ENCODE data around the gene MRPS21. TPM values are rescaled to one million over a fixed set of nuclear protein-coding genes. Genes with fewer than 3 reads are reported as not detected.
A peak's percentile ranks its signal among the peaks of the same experiment; 100 is the strongest.

The MRPS21 gene
- 28.7 and 30.7 TPM in 2 replicates for total RNA-seq

DNA sequence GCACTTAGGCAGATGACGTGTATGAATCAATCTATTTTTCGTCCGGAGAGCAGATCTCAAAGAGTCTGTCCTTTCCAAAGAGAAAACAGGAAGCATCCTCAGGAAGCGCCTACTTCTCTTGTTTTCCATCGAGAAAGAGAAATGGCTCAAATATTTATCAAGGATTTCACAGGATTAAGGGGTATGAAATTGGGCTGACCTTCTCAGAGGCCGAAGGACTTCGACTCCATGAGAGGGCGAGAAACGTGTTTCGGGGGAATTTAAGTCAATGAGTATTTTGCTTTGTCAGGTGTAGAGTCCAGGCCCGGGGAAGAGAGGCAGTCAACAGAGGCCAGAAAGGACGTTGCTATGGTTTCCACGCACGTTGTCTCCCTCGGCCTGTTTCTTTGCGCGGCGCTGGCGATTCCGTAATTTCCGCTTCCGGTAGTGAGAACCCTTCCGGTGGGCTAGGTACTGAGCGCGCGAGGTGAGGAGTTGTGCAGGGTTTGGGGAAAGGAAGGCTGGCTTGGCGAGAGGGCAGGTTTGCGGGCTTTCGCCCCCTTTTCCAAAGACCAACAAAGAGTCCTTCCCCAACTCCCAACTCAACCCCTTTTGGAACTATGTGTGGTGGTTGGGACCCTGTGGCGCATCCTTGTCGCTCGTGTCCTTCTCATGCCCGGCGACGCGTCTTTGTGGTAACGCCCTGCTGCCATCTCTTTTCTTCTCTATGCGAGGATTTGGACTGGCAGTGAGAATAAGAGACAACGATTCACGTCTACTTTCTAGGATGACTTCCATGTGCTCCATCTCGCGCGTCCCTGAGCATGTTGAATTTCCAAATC is at the start of gene MRPS21:
TSS of gene MRPS21 (plus strand) at position 429 of the 821 bp plus-strand sequence. CDS start 506 bp downstream, outside the sequence.
- H3K4me3 ChIP-seq (ENCODE audit: low read depth, low read length) = peak within 1 kb of the TSS; percentile 91
- peak; percentile 89 for DNase-seq (ENCODE audit: low read depth)
- TF ChIP-seq, protein P1, sequence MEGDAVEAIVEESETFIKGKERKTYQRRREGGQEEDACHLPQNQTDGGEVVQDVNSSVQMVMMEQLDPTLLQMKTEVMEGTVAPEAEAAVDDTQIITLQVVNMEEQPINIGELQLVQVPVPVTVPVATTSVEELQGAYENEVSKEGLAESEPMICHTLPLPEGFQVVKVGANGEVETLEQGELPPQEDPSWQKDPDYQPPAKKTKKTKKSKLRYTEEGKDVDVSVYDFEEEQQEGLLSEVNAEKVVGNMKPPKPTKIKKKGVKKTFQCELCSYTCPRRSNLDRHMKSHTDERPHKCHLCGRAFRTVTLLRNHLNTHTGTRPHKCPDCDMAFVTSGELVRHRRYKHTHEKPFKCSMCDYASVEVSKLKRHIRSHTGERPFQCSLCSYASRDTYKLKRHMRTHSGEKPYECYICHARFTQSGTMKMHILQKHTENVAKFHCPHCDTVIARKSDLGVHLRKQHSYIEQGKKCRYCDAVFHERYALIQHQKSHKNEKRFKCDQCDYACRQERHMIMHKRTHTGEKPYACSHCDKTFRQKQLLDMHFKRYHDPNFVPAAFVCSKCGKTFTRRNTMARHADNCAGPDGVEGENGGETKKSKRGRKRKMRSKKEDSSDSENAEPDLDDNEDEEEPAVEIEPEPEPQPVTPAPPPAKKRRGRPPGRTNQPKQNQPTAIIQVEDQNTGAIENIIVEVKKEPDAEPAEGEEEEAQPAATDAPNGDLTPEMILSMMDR (IDR thresholded peaks at IDR 0.05; ENCODE audit: insufficient read depth, low read depth, low read length) = no peak

DNA sequence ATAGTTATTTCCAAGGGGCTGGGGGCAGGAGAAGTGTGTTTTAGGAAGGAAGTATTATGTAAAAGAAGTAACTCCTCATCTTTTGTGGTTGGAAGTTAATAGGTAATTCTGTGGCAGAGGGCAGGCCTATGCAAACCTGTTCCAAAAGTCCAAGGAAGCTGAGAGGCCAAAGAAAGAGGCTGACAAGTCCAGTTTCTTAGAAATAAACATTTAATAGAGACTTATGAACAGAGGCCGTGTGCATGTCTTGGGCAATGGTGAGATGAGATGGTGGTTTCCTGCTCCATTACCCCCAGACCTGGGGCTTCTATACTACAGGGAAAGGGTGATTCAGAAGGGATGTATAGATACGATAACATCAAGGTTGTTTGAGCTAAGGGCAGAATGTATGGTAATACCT is 43.7 kb upstream of the MRPS21 start:
- DNase-seq (ENCODE audit: low read depth) = no peak
- H3K4me3 ChIP-seq (ENCODE audit: low read depth, low read length) = no peak overlapping the region
- TF ChIP-seq, protein P1 (IDR thresholded peaks at IDR 0.05; ENCODE audit: insufficient read depth, low read depth, low read length) = no peak

DNA sequence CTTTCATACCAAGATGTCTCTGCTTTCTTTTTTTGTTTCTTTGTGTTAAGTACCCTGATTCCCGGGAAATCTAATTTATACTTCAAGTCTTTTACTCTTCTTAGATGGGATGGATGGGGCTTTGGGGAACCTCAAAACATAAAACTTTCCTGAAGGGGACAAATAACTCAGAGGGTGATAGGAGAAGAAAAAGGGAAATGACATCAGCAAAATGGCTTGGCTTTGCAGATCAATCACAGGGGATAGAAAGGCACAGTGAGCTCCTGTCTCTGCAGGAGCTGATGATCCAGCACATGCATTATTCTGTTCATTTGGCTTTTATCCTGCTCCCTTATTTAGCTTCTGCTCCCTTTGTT is 37.5 kb upstream of the MRPS21 start:
- no peak for DNase-seq (ENCODE audit: low read depth)
- TF ChIP-seq, protein P1 (IDR thresholded peaks at IDR 0.05; ENCODE audit: insufficient read depth, low read depth, low read length) = no peak
- no peak overlapping the region for H3K4me3 ChIP-seq (ENCODE audit: low read depth, low read length)

DNA sequence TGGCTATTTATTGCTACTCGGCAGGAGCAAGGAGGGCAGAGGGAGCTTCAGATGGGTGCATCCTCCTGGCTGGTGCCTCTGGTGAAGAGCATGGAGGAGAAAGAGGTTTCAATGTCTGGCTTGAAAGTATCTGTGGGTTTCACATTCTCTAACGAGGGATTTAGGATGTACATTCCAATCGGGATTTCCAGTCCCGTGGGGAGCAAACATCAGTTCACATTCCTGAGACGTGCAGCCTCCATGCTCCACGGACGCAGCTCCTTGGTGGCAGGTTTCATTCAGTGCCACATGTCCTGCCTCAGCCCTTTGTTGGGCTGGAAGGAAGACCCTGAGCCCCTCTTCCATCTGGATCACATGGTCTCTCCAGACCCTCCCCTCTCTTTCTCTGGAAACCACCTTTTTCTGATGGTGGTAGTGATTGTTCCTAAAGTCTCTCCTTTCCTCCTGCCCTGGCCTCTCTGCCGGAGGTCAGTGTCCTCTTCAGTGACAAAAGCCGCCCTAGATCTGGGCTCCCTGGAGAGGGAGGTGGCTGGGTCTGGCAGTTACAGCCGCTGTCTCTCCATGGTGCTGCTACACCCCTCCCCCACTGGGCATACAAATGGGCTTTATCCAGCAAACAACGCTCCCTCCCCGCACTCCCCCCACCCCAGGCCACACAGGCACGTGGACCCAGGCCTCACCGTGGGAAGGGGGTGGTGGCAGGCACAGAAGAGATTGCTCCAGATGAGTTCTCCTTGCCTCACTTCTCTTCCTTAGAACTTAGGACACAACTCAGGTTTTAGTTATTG is 36.9 kb upstream of the MRPS21 start:
- TF ChIP-seq, protein P1 (IDR thresholded peaks at IDR 0.05; ENCODE audit: insufficient read depth, low read depth, low read length) = no peak
- peak; percentile 24 for DNase-seq (ENCODE audit: low read depth)
- no peak overlapping the region for H3K4me3 ChIP-seq (ENCODE audit: low read depth, low read length)

DNA sequence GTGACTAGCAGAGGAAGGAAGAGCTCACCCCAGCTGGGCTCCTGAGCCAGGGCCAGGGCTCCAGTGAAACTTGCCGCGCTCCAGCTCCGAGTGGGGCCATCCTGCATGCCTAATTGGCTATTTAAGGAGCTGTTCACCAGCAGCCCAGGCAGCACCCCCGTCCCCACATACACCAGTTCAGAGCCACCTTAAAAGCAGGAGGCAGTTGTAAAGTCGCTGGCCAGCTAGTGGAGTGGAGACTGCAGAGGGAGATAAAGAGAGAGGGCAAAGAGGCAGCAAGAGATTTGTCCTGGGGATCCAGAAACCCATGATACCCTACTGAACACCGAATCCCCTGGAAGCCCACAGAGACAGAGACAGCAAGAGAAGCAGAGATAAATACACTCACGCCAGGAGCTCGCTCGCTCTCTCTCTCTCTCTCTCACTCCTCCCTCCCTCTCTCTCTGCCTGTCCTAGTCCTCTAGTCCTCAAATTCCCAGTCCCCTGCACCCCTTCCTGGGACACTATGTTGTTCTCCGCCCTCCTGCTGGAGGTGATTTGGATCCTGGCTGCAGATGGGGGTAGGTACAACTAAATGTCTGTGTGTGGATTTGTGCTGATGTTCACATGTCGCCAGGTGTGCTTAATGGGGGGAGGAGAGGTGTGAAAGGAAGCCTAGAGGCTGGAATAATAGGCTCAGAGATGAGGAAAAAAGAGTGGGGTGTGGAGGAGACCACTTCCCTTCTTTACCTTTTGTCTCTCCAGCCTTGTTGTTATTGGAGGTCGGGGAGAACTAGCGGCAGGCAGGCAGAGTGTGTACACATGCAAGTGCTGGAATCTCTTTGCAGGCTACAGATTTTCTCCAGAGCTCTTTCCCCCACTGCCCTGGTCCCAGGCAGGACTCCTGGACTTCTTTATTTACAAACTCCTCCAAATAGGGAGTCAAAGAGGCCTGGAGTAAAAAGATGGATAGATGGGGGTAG is 35.8 kb upstream of the MRPS21 start, which contains the start of gene CA14:
TSS of gene CA14 (plus strand) at position 151 of the 962 bp plus-strand sequence. CDS start at position 506, 355 bp downstream.
- TF ChIP-seq, protein P1 (IDR thresholded peaks at IDR 0.05; ENCODE audit: insufficient read depth, low read depth, low read length) = no peak
- no peak within 1 kb of the TSS for H3K4me3 ChIP-seq (ENCODE audit: low read depth, low read length)
- peak; percentile 20 for DNase-seq (ENCODE audit: low read depth)

DNA sequence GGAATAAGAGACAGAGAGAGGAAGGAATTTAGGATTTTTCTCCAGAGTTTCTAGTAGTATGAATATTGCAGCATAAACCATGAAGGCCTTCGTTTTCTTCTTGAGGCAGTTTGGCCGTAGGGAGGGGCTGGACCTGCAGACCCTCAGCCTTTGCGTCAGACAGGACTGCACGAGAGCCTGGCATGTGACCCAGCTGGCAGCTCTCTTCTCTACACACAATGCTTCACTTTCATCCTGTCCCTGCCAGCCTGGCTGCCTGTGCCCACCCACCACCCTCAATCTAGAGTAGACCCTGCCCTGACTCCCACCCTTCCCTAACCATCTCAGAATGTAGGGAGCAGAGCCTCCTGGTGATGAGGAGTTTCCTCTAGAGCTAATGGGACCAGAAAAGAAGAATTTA is 34.4 kb upstream of the MRPS21 start:
- TF ChIP-seq, protein P1 (IDR thresholded peaks at IDR 0.05; ENCODE audit: insufficient read depth, low read depth, low read length) = no peak
- no peak for DNase-seq (ENCODE audit: low read depth)
- no peak overlapping the region for H3K4me3 ChIP-seq (ENCODE audit: low read depth, low read length)

All from fibroblast of villous mesenchyme (primary cell).